Measurements from ENCODE around the gene CFAP157.

Gene CFAP157

DNA sequence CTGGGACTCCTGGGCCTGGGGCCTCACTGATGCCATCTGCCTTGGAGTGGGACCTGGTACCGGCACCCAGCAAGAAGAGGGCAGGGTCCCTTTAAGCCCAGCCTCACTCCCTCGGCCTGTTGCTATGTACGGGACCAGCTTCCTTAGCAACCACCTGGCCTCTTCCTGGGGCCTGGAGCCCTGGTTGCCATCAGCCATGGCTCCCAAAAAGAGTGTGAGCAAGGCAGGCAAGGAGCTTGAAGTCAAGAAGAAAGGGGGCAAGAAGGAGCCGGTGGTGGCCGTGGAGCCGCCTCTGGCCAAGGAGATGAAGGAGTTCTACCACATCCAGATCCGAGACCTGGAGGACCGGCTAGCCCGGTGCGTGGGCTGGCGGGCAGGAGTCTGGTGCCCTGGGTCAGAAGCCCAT lies at the start of gene CFAP157:
Gene CFAP157, plus strand, starts transcription at position 153 of the 406 bp plus-strand sequence. Its CDS starts 44 bp downstream, at position 197.
- H3K4me1 ChIP-seq (ENCODE audit: control insufficient read depth, insufficient read depth, low read length), result peaks cover 10% of the 10 kb centered on the region
- H3K9me3 ChIP-seq (ENCODE audit: control insufficient read depth, low read length), result no peaks in the 10 kb centered on the region
- no peaks in the 10 kb centered on the region for H3K36me3 ChIP-seq (ENCODE audit: control insufficient read depth, insufficient read depth, low read length)
- H3K27me3 ChIP-seq (ENCODE audit: control insufficient read depth, insufficient read depth, low read length), result no peaks in the 10 kb centered on the region
- no peak within 1 kb of the TSS for H3K9ac ChIP-seq (ENCODE audit: low read length)
- H3K4me3 ChIP-seq (ENCODE audit: low read length), result no peak within 1 kb of the TSS

- no peak overlapping the region for H3K4me3 ChIP-seq (ENCODE audit: low read length)
- H3K36me3 ChIP-seq (ENCODE audit: control insufficient read depth, insufficient read depth, low read length), result no peaks in the 10 kb centered on the region
- peaks cover 7% of the 10 kb centered on the region for H3K4me1 ChIP-seq (ENCODE audit: control insufficient read depth, insufficient read depth, low read length)
- H3K9me3 ChIP-seq (ENCODE audit: control insufficient read depth, low read length), result no peaks in the 10 kb centered on the region
- H3K9ac ChIP-seq (ENCODE audit: low read length), result no peak overlapping the region
- no peaks in the 10 kb centered on the region for H3K27me3 ChIP-seq (ENCODE audit: control insufficient read depth, insufficient read depth, low read length)
Measured at GRCh38 chr9:127658428-127658827, 48.4 kb upstream of the CFAP157 start.

GRCh38 chr9:127660886-127661741 lies 45.7 kb upstream of the CFAP157 start:
- no peaks in the 10 kb centered on the region for H3K9me3 ChIP-seq (ENCODE audit: control insufficient read depth, low read length)
- H3K4me3 ChIP-seq (ENCODE audit: low read length), result no peak overlapping the region
- peaks cover 7% of the 10 kb centered on the region for H3K4me1 ChIP-seq (ENCODE audit: control insufficient read depth, insufficient read depth, low read length)
- no peaks in the 10 kb centered on the region for H3K27me3 ChIP-seq (ENCODE audit: control insufficient read depth, insufficient read depth, low read length)
- H3K36me3 ChIP-seq (ENCODE audit: control insufficient read depth, insufficient read depth, low read length), result no peaks in the 10 kb centered on the region
- no peak overlapping the region for H3K9ac ChIP-seq (ENCODE audit: low read length)

GRCh38 chr9:127662617-127663016 lies 44.2 kb upstream of the CFAP157 start:
- H3K4me3 ChIP-seq (ENCODE audit: low read length), result no peak overlapping the region
- no peaks in the 10 kb centered on the region for H3K9me3 ChIP-seq (ENCODE audit: control insufficient read depth, low read length)
- no peaks in the 10 kb centered on the region for H3K36me3 ChIP-seq (ENCODE audit: control insufficient read depth, insufficient read depth, low read length)

GRCh38 chr9:127664324-127664677 lies 42.5 kb upstream of the CFAP157 start:
- Histone ChIP-seq H3K9me3 (ENCODE audit: control insufficient read depth, low read length) (no peaks in the 10 kb centered on the region), H3K4me3 (ENCODE audit: low read length) (no peak overlapping the region), H3K36me3 (ENCODE audit: control insufficient read depth, insufficient read depth, low read length) (no peaks in the 10 kb centered on the region), H3K27me3 (ENCODE audit: control insufficient read depth, insufficient read depth, low read length) (no peaks in the 10 kb centered on the region), H3K9ac (ENCODE audit: low read length) (no peak overlapping the region), H3K4me1 (ENCODE audit: control insufficient read depth, insufficient read depth, low read length) (peaks cover 7% of the 10 kb centered on the region)

More at GRCh38 chr9:127662617-127663016, 44.2 kb upstream of the CFAP157 start:
- Histone ChIP-seq H3K4me1 (ENCODE audit: control insufficient read depth, insufficient read depth, low read length) (peaks cover 7% of the 10 kb centered on the region), H3K27me3 (ENCODE audit: control insufficient read depth, insufficient read depth, low read length) (no peaks in the 10 kb centered on the region), H3K9ac (ENCODE audit: low read length) (no peak overlapping the region)

DNA sequence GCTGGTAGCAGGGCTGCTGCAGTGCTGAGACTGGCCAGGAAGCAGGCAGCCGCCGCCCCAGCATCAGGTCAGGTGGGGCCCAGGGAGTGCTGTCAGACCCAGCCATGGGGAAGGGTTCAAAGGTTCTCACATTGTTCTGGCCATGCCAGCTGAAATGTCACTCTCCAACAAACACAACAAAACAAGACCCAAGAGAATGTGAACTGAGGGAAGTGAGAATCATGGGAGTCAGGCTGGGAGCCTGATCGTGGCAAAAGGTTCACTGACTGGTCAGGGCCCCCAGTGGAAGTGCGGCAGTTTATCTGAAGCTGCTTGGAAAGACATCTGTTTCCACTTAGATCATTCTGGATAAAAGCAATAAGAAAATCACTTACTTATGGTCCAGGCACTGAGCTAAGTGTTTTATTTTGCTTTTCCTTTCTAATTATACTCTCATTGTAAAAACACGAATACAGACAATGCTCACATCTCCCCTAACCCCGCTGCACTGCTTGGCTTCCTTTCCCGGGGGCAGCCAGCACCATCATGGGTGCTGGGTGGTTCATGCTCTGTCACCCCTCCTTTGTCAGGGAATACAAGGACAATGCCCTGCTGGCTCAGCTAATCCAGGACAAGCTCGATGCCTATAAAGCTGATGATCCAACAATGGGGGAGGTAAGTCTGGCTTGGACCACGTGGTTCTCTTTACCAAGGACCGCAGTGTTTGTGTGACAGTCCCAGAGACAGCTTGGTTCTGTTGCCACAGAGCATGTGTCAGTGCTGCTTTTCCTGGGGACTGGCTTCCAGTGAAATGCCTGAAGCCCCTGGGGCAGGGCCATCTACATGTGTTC lies 41.9 kb upstream of the CFAP157 start:
- Histone ChIP-seq H3K9me3 (ENCODE audit: control insufficient read depth, low read length) (no peaks in the 10 kb centered on the region), H3K4me1 (ENCODE audit: control insufficient read depth, insufficient read depth, low read length) (peaks cover 7% of the 10 kb centered on the region), H3K9ac (ENCODE audit: low read length) (no peak overlapping the region), H3K4me3 (ENCODE audit: low read length) (no peak overlapping the region), H3K27me3 (ENCODE audit: control insufficient read depth, insufficient read depth, low read length) (no peaks in the 10 kb centered on the region), H3K36me3 (ENCODE audit: control insufficient read depth, insufficient read depth, low read length) (no peaks in the 10 kb centered on the region)

- Histone ChIP-seq H3K9ac (ENCODE audit: low read length) (no peak overlapping the region), H3K4me1 (ENCODE audit: control insufficient read depth, insufficient read depth, low read length) (no peaks in the 10 kb centered on the region), H3K36me3 (ENCODE audit: control insufficient read depth, insufficient read depth, low read length) (no peaks in the 10 kb centered on the region), H3K27me3 (ENCODE audit: control insufficient read depth, insufficient read depth, low read length) (no peaks in the 10 kb centered on the region), H3K9me3 (ENCODE audit: control insufficient read depth, low read length) (no peaks in the 10 kb centered on the region), H3K4me3 (ENCODE audit: low read length) (no peak overlapping the region)
Measured at GRCh38 chr9:127667127-127667844, 39.5 kb upstream of the CFAP157 start.

DNA sequence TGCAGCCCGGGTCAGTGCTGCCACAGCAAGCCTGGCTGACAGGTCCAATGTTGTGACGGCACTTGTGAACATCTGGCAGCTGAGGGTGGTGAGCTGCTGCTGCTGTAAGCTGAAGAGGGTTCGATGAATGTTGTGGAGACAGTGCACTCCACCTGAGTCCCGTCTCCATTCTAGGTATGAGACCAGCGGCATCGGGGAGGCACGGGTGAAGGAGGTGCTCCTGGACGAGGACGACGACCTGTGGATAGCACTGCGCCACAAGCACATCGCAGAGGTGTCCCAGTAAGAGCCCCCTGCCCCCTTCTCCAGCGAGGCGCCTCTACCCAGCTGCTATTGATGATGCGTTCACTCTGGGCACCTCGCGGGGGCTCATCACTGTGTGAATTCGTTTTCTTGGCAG lies 38.9 kb upstream of the CFAP157 start:
- Histone ChIP-seq H3K4me1 (ENCODE audit: control insufficient read depth, insufficient read depth, low read length) (no peaks in the 10 kb centered on the region), H3K9ac (ENCODE audit: low read length) (no peak overlapping the region), H3K9me3 (ENCODE audit: control insufficient read depth, low read length) (no peaks in the 10 kb centered on the region), H3K27me3 (ENCODE audit: control insufficient read depth, insufficient read depth, low read length) (no peaks in the 10 kb centered on the region), H3K4me3 (ENCODE audit: low read length) (no peak overlapping the region), H3K36me3 (ENCODE audit: control insufficient read depth, insufficient read depth, low read length) (no peaks in the 10 kb centered on the region)

GRCh38 chr9:127673234-127673633 lies 33.6 kb upstream of the CFAP157 start:
- Histone ChIP-seq H3K36me3 (ENCODE audit: control insufficient read depth, insufficient read depth, low read length) (no peaks in the 10 kb centered on the region), H3K4me1 (ENCODE audit: control insufficient read depth, insufficient read depth, low read length) (no peaks in the 10 kb centered on the region), H3K27me3 (ENCODE audit: control insufficient read depth, insufficient read depth, low read length) (no peaks in the 10 kb centered on the region), H3K9me3 (ENCODE audit: control insufficient read depth, low read length) (no peaks in the 10 kb centered on the region), H3K9ac (ENCODE audit: low read length) (no peak overlapping the region), H3K4me3 (ENCODE audit: low read length) (no peak overlapping the region)

- H3K9ac ChIP-seq (ENCODE audit: low read length), result no peak overlapping the region
- H3K36me3 ChIP-seq (ENCODE audit: control insufficient read depth, insufficient read depth, low read length), result no peaks in the 10 kb centered on the region
Measured at GRCh38 chr9:127676638-127677037, 30.1 kb upstream of the CFAP157 start.

GRCh38 chr9:127679506-127679905 lies 27.3 kb upstream of the CFAP157 start:
- Histone ChIP-seq H3K4me1 (ENCODE audit: control insufficient read depth, insufficient read depth, low read length) (no peaks in the 10 kb centered on the region), H3K9ac (ENCODE audit: low read length) (no peak overlapping the region), H3K27me3 (ENCODE audit: control insufficient read depth, insufficient read depth, low read length) (no peaks in the 10 kb centered on the region)

More at GRCh38 chr9:127676638-127677037, 30.1 kb upstream of the CFAP157 start:
- Histone ChIP-seq H3K4me3 (ENCODE audit: low read length) (no peak overlapping the region), H3K9me3 (ENCODE audit: control insufficient read depth, low read length) (no peaks in the 10 kb centered on the region), H3K27me3 (ENCODE audit: control insufficient read depth, insufficient read depth, low read length) (no peaks in the 10 kb centered on the region), H3K4me1 (ENCODE audit: control insufficient read depth, insufficient read depth, low read length) (no peaks in the 10 kb centered on the region)

More at GRCh38 chr9:127679506-127679905, 27.3 kb upstream of the CFAP157 start:
- no peaks in the 10 kb centered on the region for H3K36me3 ChIP-seq (ENCODE audit: control insufficient read depth, insufficient read depth, low read length)
- H3K9me3 ChIP-seq (ENCODE audit: control insufficient read depth, low read length), result no peaks in the 10 kb centered on the region
- H3K4me3 ChIP-seq (ENCODE audit: low read length), result no peak overlapping the region
